ENCODE measurements around the gene CCPG1.

CCPG1 gene

DNA sequence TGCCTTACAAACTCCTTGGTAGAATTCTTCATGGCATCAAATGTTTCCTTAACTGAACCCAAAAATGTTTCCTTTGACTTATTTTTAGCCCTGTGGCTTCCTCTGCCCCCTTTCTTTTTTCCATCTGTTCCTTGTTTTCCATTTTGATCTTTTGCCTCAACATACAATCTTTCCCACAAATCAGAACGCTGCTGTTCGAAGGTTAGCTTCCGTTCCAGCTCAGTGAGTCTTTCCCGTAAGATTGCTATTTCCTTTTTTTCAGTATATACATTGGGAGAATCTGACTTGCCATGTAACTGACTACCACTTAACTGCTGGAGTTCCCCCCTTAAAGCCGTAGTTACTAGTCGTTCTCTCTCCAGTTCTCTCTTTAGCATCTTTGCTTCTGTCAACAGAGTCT, 47.9 kb downstream of the CCPG1 start:
- DNase-seq (ENCODE audit: extremely low spot score): no peak
- CTCF ChIA-PET: interaction anchor here (1.1 to 2.5 kb wide), 3 partner anchors 18 to 69 kb away, joined by 3 to 9 read pairs (median 4); partner anchors contain the start of genes CCPG1 and PIERCE2
- TF ChIP-seq, protein P1, sequence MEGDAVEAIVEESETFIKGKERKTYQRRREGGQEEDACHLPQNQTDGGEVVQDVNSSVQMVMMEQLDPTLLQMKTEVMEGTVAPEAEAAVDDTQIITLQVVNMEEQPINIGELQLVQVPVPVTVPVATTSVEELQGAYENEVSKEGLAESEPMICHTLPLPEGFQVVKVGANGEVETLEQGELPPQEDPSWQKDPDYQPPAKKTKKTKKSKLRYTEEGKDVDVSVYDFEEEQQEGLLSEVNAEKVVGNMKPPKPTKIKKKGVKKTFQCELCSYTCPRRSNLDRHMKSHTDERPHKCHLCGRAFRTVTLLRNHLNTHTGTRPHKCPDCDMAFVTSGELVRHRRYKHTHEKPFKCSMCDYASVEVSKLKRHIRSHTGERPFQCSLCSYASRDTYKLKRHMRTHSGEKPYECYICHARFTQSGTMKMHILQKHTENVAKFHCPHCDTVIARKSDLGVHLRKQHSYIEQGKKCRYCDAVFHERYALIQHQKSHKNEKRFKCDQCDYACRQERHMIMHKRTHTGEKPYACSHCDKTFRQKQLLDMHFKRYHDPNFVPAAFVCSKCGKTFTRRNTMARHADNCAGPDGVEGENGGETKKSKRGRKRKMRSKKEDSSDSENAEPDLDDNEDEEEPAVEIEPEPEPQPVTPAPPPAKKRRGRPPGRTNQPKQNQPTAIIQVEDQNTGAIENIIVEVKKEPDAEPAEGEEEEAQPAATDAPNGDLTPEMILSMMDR (IDR thresholded peaks at IDR 0.05; ENCODE audit: control extremely low read depth, extremely low read depth, low read depth, missing control alignments): no peak
- POLR2A ChIA-PET: no interaction called here

DNA sequence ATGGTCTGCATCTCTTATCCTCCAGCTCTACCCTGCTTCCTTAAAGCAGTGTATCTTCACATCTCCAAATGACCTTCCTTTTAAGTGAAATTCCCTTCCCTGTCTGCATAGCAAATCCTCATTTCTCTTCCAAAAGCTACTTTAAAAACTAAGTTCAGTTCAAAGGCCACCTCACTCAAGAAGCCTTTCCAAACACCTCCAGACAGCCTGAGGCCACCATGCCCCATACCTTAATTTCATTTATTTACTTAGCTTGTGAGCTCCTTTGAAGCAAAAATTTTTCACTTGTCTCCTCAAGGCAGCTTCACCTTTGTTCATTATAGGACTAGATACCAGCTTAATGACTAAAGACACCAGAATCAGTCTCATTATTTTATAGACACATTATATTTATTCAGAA, 49.7 kb downstream of the CCPG1 start:
- TF ChIP-seq, protein P1 (IDR thresholded peaks at IDR 0.05; ENCODE audit: control extremely low read depth, extremely low read depth, low read depth, missing control alignments): no peak
- POLR2A ChIA-PET: no interaction called here
- DNase-seq (ENCODE audit: extremely low spot score): no peak
- CTCF ChIA-PET: interaction anchor here (0.8 to 2.9 kb wide), 8 partner anchors 9 to 140 kb away, joined by 3 to 9 read pairs (median 4); partner anchors contain the start of genes CCPG1 and PIERCE2

DNA sequence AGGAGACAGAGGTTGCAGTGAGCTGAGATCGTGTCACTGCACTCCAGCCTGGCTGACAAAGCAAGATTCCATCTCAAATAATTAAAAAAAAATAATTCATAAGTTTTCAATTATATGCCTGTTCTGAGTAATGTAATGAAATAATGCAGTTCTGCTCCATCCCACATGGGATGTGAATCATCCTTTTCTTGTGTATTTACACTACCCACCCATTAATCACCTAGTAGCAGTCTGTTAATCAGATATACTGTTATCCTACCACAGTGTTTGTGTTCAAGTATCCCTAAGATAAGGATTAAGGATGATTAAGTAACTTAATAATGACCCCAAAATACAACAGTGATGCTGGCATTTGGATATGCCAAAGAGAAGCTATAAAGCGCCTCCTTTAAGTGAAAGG, 50.4 kb downstream of the CCPG1 start:
- DNase-seq (ENCODE audit: extremely low spot score): no peak
- POLR2A ChIA-PET: no interaction called here
- TF ChIP-seq, protein P1 (IDR thresholded peaks at IDR 0.05; ENCODE audit: control extremely low read depth, extremely low read depth, low read depth, missing control alignments): no peak
- CTCF ChIA-PET: interaction anchor here (1.3 to 2.9 kb wide), 3 partner anchors 9 to 16 kb away, joined by 3 to 8 read pairs (median 7); no protein-coding TSS in a partner anchor

DNA sequence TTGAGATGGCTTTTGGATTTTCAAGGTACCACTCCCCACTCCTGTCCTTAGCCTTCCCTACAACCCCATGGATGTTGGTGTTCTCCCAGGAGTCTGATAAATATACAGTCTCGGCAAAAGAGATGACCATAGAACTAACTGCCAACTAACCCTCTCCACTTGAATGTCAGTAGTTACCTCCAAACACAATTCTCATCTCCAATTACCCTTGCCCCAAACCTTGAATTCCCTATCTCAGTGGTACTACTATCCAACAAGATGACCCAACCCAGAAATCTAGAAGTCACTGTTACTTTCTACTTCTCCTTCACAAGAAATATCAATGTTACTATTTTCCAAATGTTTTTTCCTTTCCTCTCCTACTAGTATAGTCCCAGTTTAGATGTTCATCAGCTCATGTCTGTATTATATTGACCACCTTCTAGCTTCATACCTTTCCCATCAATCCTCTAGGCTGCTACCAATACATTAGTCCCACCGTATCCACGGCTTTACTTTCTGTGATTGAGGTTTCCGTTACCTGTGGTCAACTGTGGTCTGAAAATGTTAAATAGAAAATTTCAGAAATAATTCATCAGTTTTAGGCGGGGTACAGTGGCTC, 51.1 kb downstream of the CCPG1 start:
- ChIA-PET POLR2A (no interaction called here), CTCF (interaction anchor here (1.3 to 2.9 kb wide), 3 partner anchors 10 to 16 kb away, joined by 3 to 8 read pairs (median 7); no protein-coding TSS in a partner anchor)
- TF ChIP-seq, protein P1 (IDR thresholded peaks at IDR 0.05; ENCODE audit: control extremely low read depth, extremely low read depth, low read depth, missing control alignments): no peak
- no peak for DNase-seq (ENCODE audit: extremely low spot score)

DNA sequence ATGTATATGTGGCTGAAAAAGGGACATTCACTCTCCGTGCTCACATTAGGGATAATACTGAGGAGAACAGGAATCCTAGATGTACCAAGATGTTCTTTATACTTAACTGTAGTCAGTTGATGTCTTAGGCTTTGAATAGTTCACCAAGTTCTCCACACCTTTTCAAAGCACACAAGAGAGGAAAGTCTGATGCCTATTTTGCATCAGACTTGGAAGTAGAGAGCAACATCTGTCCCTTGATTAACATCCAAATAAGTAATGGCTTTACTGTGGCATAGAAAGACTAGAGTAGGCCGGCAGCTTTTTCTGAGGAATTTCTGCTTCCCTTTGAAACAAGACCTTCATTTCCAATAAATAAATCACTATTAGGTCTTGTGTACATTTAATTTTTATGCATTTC, 55.1 kb downstream of the CCPG1 start:
- TF ChIP-seq, protein P1 (IDR thresholded peaks at IDR 0.05; ENCODE audit: control extremely low read depth, extremely low read depth, low read depth, missing control alignments): no peak
- CTCF ChIA-PET: no interaction called here
- no peak for DNase-seq (ENCODE audit: extremely low spot score)
- POLR2A ChIA-PET: no interaction called here

DNA sequence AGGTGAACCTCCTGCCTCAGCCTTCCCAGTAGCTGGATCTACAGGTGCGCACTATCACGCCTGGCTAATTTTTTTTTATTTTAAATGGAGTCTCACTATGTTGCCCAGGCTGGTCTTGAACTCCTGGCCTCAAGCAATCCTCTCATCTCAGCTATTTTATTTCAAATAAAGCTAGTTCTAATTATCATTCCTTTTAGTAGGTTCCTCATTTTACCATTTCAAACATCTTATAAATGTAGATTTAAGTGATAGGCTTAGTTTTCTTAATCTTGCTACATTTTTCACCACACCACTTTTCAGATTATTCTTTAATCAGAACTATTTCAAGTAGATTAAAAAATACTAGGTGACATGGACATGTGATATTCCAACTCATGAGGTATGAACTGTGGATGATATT, 58.9 kb downstream of the CCPG1 start:
- DNase-seq (ENCODE audit: extremely low spot score): no peak
- ChIA-PET CTCF (no interaction called here), POLR2A (no interaction called here)
- TF ChIP-seq, protein P1 (IDR thresholded peaks at IDR 0.05; ENCODE audit: control extremely low read depth, extremely low read depth, low read depth, missing control alignments): no peak

Data from GM10248 (cell line).